ENCODE data around the gene DDX54.

Gene DDX54

DNA sequence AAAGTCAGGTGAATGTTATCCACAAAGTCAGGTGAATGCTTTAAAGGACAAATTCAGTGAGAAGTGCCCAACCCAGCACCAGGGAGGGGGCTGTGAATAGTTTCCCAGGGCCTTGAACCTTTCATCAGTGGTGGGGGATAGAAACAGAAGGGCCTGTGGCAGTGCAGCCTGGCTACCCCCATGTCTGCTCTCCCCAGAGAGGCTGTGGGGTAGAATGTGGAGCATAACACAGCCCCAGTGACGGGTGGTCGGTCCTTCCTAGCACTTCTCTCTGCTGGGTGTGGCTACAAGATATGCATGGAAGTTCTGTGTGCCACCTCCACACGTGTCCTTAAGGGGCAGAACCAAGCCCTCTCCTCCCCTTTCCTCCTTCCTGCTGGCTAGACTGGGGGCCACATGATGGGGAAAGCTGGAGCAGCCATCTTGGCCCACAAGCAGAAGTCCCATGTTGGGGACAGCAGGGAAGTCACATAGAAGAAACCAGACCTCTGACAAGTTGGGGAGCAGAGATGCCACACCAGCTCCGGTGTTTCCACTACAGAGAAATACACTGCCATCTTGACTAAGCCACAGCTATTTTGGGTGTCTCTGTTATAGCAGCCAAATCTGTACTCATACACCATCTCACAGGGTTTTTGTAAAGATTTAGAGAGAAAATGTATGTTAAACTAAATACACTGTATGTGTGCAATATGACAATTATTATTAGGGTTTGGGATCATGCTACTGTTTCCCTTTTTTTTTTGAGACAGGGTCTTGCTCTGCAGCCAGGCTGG, 17.2 kb upstream of the DDX54 start:
- DNase-seq (ENCODE audit: low read depth in 2 of 2): no peak
- no peak overlapping the region for H3K4me3 ChIP-seq (replicated peaks in 1 of 2; ENCODE audit: low read depth in 2 of 2, low read length in 2 of 2)
- TF ChIP-seq, protein P1, sequence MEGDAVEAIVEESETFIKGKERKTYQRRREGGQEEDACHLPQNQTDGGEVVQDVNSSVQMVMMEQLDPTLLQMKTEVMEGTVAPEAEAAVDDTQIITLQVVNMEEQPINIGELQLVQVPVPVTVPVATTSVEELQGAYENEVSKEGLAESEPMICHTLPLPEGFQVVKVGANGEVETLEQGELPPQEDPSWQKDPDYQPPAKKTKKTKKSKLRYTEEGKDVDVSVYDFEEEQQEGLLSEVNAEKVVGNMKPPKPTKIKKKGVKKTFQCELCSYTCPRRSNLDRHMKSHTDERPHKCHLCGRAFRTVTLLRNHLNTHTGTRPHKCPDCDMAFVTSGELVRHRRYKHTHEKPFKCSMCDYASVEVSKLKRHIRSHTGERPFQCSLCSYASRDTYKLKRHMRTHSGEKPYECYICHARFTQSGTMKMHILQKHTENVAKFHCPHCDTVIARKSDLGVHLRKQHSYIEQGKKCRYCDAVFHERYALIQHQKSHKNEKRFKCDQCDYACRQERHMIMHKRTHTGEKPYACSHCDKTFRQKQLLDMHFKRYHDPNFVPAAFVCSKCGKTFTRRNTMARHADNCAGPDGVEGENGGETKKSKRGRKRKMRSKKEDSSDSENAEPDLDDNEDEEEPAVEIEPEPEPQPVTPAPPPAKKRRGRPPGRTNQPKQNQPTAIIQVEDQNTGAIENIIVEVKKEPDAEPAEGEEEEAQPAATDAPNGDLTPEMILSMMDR (IDR thresholded peaks at IDR 0.05; ENCODE audit: low read depth, low read length): no peak

DNA sequence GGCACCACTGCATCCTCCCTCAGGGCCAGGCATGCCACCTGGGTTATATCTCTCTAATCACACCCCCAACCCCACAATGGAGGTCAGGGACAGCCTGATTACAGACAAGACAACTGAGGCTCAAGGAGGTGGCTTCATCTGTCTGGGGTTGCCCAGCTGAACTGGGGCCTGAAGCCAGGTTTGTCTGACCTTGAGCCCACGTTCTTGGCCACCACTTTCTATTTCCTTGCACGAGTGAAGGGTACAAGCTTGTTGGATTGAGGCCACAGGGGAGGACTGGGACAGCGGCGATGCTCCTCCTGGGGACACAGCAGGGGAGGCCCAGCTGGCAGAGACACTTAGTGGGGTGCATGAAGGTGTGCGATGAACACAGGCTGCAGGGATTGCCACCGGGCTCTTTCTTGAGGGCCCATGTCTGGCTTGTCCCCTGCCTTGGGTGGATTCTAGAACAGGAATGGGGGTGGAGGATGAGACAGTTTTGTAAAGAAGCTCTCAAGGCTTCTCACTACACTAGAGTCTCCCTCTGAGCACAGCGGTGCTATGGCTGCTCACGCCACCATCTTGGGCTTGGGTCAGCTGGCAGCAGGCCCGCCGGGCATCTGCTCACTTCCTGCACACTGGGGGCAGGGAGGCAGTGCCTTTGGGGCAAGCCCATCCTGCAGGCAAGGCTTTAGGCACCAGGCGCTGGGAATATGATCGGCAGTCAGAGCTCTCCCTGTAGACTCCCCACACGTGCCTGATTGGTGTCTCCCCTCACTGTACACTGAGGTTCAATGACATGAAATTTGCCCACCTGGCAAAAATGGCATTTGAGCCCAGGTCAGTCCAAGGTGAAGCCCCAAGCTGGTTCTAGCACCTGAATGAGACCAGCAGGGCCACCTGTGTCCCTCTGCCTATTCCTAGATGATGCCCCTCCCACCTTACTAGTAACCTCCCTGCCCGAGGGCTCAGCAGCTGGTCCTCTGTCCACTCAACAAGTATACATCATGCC, 16.2 kb upstream of the DDX54 start:
- DNase-seq (ENCODE audit: low read depth in 2 of 2): no peak
- H3K4me3 ChIP-seq (replicated peaks in 1 of 2; ENCODE audit: low read depth in 2 of 2, low read length in 2 of 2): no peak overlapping the region
- TF ChIP-seq, protein P1 (IDR thresholded peaks at IDR 0.05; ENCODE audit: low read depth, low read length): no peak

DNA sequence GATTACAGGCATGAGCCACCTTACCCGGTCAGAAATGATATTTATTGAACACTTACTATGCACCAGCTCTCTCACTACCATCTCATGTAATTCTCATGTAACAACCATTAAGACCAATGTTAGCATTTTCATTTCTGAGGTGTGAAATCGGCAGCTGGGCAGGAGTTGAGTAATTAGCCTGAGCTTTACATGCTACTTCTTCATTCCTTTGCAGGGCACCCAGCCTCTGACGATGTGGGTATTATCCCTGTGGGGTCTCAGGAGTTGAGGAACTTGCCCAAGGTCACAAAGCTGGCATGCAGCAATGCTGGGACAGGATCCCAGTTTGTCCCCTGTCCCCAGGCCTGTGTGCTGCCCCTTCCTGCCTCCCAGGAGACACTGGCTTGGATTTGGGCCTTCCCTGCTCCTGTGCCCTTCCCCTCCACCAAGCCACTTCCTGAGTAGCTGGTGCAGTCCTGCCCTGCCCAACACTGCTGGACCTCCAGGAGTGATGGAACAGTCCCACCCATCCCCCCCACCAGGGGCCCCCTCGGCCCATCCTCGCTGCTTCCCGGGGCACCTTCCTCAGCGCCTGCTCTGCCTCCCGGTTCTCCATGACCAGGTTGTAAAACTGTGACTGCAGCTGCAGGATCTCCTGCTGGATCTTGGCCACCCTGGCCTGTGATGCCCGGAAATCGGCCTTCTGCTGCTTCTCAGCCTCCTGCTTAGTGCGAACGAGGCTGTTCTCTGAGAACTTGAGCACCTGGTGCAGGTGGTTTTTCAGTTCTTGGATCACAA, 14.9 kb upstream of the DDX54 start:
- H3K4me3 ChIP-seq (replicated peaks in 1 of 2; ENCODE audit: low read depth in 2 of 2, low read length in 2 of 2): no peak overlapping the region
- DNase-seq (ENCODE audit: low read depth in 2 of 2): no peak
- TF ChIP-seq, protein P1 (IDR thresholded peaks at IDR 0.05; ENCODE audit: low read depth, low read length): no peak

DNA sequence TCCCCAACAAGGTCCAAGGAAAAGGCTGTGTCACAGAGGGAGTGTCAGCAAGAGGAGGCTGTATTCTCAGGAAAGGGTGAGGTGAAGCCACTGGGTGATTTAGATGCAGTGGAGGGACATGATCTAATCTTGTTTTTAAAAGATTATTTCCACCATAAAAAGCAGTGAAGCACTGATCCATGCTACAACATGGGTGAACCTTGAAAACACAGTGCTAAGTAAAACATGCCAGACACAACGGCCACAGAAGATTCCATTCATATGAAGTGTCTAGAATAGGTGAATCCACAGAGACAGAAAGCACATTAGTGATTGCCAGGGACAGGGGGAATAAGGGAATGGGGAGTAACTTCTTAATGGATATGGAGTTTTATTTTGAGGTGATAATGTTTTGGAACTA, 13.0 kb upstream of the DDX54 start:
- DNase-seq (ENCODE audit: low read depth in 2 of 2): no peak
- H3K4me3 ChIP-seq (replicated peaks in 1 of 2; ENCODE audit: low read depth in 2 of 2, low read length in 2 of 2): no peak overlapping the region
- TF ChIP-seq, protein P1 (IDR thresholded peaks at IDR 0.05; ENCODE audit: low read depth, low read length): no peak

DNA sequence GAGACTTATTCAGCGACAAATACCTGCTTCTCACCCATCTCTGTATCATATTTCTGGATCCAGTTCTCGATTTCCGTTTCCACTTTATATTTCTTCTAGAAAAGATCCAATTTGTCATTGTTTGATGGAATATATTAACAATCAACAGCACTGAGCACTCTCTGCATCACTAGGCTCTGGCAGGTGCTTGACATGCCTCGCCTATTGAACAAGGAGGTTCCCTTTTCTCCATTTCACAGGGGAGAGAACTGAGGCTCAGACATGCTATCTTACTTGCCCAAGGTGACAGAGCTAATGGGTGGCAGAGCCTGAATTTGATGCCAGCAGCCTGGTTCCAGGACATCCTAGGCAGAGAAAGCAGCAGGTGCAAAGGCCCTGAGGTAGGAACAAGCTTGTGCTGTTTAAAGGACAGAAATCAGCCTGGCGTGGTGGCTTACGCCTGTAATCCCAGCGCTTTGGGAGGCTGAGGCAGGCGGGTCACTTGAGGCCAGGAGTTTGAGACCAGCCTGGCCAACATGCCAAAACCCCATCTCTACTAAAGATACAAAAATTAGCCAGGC, 12.3 kb upstream of the DDX54 start:
- TF ChIP-seq, protein P1 (IDR thresholded peaks at IDR 0.05; ENCODE audit: low read depth, low read length): no peak
- H3K4me3 ChIP-seq (replicated peaks in 1 of 2; ENCODE audit: low read depth in 2 of 2, low read length in 2 of 2): no peak overlapping the region
- no peak for DNase-seq (ENCODE audit: low read depth in 2 of 2)

DNA sequence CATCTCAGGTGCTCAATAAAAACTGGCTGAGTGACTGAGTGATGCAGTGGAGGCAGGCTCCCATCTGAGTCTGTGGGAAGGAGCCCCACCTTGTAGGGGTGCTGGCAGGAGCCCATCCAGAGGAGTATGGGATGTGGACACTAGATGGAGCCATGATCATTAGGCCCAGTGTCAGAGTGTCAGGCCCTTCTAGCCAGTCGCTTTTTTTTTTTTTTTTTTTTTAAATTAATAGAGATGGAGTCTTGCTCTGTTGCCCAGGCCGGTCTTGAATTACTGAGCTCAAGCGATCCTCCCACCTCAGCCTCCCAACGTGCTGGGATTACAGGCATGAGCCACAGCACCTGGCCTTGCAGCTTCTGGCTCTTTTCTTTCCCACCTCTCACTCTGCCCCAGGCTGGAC, 11.7 kb upstream of the DDX54 start:
- no peak overlapping the region for H3K4me3 ChIP-seq (replicated peaks in 1 of 2; ENCODE audit: low read depth in 2 of 2, low read length in 2 of 2)
- DNase-seq (ENCODE audit: low read depth in 2 of 2): peak; percentile 88 to 90
- TF ChIP-seq, protein P1 (IDR thresholded peaks at IDR 0.05; ENCODE audit: low read depth, low read length): peak; percentile 85
